ENCODE measurements around the gene SPEM3. TPM values are rescaled to one million over a fixed set of nuclear protein-coding genes. Genes with fewer than 3 reads are reported as not detected.

Gene SPEM3
- total and polyA plus RNA-seq, 2 of the 13 experiments (the other 11 are each of a cell fraction or from before 2014, with no cell fraction given) = not detected

DNA sequence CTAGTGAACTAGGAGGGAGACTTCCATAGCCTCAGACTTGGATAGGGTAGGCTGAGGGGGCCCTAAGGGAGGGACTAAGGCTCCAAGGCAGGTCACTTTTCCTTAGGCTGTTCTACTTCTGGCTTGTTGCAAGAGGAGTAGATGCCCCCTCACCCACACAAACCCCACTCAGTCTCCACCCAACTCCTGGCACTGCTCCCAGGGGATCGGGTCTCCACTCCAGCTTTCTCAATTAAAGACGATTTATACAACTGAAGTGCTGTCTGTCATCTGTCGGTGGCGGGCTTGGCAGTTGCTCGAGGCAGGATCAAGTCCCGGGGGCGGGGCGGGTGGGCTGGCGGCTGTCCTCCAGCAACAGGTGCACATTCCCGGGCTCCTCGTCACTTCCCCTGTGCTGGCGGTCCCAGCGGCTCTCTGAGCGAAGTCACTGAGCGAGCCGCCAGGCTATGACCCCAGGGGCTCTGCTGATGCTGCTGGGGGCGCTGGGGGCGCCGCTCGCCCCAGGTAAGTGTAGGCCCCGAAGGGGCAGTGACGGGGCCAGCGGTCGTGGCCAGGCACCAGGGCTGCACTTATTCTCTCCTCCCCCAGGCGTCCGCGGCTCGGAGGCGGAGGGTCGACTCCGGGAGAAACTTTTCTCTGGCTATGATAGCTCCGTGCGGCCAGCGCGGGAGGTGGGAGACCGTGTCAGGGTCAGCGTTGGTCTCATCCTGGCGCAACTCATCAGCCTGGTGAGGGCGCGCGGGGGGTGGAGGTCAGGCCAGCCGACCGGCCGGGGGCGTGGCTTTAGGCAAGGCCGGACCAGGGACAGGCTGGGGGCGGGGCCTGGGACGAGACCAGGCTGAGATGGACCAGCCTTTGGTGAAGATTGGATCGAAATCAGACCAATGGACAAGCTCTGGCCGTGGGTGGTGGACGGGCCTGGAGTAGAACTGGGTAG, 16.3 kb downstream of the SPEM3 start, which contains the start of gene CHRNB1 (continued):
- TF ChIP-seq, protein P1, sequence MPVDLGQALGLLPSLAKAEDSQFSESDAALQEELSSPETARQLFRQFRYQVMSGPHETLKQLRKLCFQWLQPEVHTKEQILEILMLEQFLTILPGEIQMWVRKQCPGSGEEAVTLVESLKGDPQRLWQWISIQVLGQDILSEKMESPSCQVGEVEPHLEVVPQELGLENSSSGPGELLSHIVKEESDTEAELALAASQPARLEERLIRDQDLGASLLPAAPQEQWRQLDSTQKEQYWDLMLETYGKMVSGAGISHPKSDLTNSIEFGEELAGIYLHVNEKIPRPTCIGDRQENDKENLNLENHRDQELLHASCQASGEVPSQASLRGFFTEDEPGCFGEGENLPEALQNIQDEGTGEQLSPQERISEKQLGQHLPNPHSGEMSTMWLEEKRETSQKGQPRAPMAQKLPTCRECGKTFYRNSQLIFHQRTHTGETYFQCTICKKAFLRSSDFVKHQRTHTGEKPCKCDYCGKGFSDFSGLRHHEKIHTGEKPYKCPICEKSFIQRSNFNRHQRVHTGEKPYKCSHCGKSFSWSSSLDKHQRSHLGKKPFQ (CRISPR knock-in tag; IDR thresholded peaks at IDR 0.05; ENCODE audit: insufficient replicate concordance) = no peak
- TF ChIP-seq, protein P2, sequence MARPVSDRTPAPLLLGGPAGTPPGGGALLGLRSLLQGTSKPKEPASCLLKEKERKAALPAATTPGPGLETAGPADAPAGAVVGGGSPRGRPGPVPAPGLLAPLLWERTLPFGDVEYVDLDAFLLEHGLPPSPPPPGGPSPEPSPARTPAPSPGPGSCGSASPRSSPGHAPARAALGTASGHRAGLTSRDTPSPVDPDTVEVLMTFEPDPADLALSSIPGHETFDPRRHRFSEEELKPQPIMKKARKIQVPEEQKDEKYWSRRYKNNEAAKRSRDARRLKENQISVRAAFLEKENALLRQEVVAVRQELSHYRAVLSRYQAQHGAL (CRISPR knock-in tag; IDR thresholded peaks at IDR 0.05; ENCODE audit: not compliant biosample characterization) = no peak
- TF ChIP-seq ZBTB38 (CRISPR knock-in tag; IDR thresholded peaks at IDR 0.05) (0 out of 2 replicates have a peak, but pooled peaks have one; percentile 33), ZNF30 (CRISPR knock-in tag; IDR thresholded peaks at IDR 0.05) (no peak), JUND (CRISPR knock-in tag; IDR thresholded peaks at IDR 0.05) (no peak), SP2 (CRISPR knock-in tag; IDR thresholded peaks at IDR 0.05) (no peak), MBD4 (IDR thresholded peaks at IDR 0.05; ENCODE audit: borderline replicate concordance, low read length) (no peak), ZSCAN22 (CRISPR knock-in tag; IDR thresholded peaks at IDR 0.05) (no peak), KLF9 (CRISPR knock-in tag; IDR thresholded peaks at IDR 0.05; ENCODE audit: low read depth) (no peak; the same call in 1 of the 2 replicates), HNF4G (IDR thresholded peaks at IDR 0.05; ENCODE audit: borderline replicate concordance, low read depth, low read length) (no peak), HNF4G (CRISPR knock-in tag; IDR thresholded peaks at IDR 0.05; ENCODE audit: borderline replicate concordance, low read depth) (no peak)
- TF ChIP-seq, protein P3, sequence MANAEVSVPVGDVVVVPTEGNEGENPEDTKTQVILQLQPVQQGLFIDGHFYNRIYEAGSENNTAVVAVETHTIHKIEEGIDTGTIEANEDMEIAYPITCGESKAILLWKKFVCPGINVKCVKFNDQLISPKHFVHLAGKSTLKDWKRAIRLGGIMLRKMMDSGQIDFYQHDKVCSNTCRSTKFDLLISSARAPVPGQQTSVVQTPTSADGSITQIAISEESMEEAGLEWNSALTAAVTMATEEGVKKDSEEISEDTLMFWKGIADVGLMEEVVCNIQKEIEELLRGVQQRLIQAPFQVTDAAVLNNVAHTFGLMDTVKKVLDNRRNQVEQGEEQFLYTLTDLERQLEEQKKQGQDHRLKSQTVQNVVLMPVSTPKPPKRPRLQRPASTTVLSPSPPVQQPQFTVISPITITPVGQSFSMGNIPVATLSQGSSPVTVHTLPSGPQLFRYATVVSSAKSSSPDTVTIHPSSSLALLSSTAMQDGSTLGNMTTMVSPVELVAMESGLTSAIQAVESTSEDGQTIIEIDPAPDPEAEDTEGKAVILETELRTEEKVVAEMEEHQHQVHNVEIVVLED (CRISPR knock-in tag; IDR thresholded peaks at IDR 0.05; ENCODE audit: borderline replicate concordance) = peak; percentile 47; the same call in 1 of the 2 replicates
- TF ChIP-seq, protein P4, sequence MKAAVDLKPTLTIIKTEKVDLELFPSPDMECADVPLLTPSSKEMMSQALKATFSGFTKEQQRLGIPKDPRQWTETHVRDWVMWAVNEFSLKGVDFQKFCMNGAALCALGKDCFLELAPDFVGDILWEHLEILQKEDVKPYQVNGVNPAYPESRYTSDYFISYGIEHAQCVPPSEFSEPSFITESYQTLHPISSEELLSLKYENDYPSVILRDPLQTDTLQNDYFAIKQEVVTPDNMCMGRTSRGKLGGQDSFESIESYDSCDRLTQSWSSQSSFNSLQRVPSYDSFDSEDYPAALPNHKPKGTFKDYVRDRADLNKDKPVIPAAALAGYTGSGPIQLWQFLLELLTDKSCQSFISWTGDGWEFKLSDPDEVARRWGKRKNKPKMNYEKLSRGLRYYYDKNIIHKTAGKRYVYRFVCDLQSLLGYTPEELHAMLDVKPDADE (CRISPR knock-in tag; IDR thresholded peaks at IDR 0.05) = no peak
- TF ChIP-seq, protein P5, sequence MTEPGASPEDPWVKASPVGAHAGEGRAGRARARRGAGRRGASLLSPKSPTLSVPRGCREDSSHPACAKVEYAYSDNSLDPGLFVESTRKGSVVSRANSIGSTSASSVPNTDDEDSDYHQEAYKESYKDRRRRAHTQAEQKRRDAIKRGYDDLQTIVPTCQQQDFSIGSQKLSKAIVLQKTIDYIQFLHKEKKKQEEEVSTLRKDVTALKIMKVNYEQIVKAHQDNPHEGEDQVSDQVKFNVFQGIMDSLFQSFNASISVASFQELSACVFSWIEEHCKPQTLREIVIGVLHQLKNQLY (CRISPR knock-in tag; IDR thresholded peaks at IDR 0.05) = no peak
- TF ChIP-seq, protein P6, sequence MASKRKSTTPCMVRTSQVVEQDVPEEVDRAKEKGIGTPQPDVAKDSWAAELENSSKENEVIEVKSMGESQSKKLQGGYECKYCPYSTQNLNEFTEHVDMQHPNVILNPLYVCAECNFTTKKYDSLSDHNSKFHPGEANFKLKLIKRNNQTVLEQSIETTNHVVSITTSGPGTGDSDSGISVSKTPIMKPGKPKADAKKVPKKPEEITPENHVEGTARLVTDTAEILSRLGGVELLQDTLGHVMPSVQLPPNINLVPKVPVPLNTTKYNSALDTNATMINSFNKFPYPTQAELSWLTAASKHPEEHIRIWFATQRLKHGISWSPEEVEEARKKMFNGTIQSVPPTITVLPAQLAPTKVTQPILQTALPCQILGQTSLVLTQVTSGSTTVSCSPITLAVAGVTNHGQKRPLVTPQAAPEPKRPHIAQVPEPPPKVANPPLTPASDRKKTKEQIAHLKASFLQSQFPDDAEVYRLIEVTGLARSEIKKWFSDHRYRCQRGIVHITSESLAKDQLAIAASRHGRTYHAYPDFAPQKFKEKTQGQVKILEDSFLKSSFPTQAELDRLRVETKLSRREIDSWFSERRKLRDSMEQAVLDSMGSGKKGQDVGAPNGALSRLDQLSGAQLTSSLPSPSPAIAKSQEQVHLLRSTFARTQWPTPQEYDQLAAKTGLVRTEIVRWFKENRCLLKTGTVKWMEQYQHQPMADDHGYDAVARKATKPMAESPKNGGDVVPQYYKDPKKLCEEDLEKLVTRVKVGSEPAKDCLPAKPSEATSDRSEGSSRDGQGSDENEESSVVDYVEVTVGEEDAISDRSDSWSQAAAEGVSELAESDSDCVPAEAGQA (IDR thresholded peaks at IDR 0.05; ENCODE audit: low read depth) = no peak
- TF ChIP-seq, protein P6 (CRISPR knock-in tag; IDR thresholded peaks at IDR 0.05; ENCODE audit: borderline replicate concordance) = no peak

All from HepG2 (cell line).